DND-41 (cell line): ENCODE data around the gene LILRB3.

Experiments
- ATAC-seq: fragments of 200-7000 bp; cut with Tn5 transposase; 3 replicates; pipeline ENCODE4 v1.9.1; 2021; ENCODE audit warnings: low read depth; ENCODE audit not compliant: insufficient read depth
- DNase-seq: peaks from one replicate; pipeline ENCODE4 v3.0.0-alpha.2; 2020
- H2AFZ ChIP-seq: 2 replicates; pipeline ENCODE4 v1.6.0; 2012; ENCODE audit warnings: low read depth, low read length
- H3K27ac ChIP-seq: 2 replicates; pipeline ENCODE4 v1.5.1; 2012; ENCODE audit warnings: low read length, inconsistent platforms
- H3K27me3 ChIP-seq: fragments of 200-600 bp; sonication (generic); 2 replicates; pipeline ENCODE4 v1.6.0; 2012; ENCODE audit warnings: low read length, mild to moderate bottlenecking, inconsistent platforms; ENCODE audit not compliant: insufficient read depth, poor library complexity
- H3K36me3 ChIP-seq: 2 replicates; pipeline ENCODE4 v1.5.1; 2012; ENCODE audit warnings: low read length, inconsistent platforms; ENCODE audit not compliant: insufficient read depth
- H3K4me1 ChIP-seq: 2 replicates; pipeline ENCODE4 v1.5.1; 2012; ENCODE audit warnings: mild to moderate bottlenecking, low read length; ENCODE audit not compliant: insufficient read depth
- H3K4me2 ChIP-seq: 2 replicates; pipeline ENCODE4 v1.6.0; 2012; ENCODE audit warnings: mild to moderate bottlenecking, moderate library complexity, low read length, inconsistent platforms; ENCODE audit not compliant: insufficient read depth
- H3K4me3 ChIP-seq, 2 experiments: fragments of 200-600 bp in 1 of 2; shearing (Covaris generic) in 1 of 2; 2 replicates each; pipeline ENCODE4 v1.5.1; 2012 to 2016; ENCODE audit warnings: inconsistent platforms in 2 of 2, low read length in 2 of 2, mild to moderate bottlenecking in 2 of 2, low read depth in 1 of 2, moderate library complexity in 1 of 2
- H3K79me2 ChIP-seq: 2 replicates; pipeline ENCODE4 v1.6.0; 2012; ENCODE audit warnings: low read length, inconsistent platforms; ENCODE audit not compliant: insufficient read depth
- H3K9ac ChIP-seq: 2 replicates; pipeline ENCODE4 v1.6.0; 2012; ENCODE audit warnings: low read depth, mild to moderate bottlenecking, inconsistent platforms, low read length, moderate library complexity
- H3K9me3 ChIP-seq: 2 replicates; pipeline ENCODE4 v1.5.1; 2012; ENCODE audit warnings: low read length, moderate library complexity, mild to moderate bottlenecking, inconsistent platforms; ENCODE audit not compliant: insufficient read depth, severe bottlenecking
- H4K20me1 ChIP-seq: 2 replicates; pipeline ENCODE4 v1.6.0; 2012; ENCODE audit warnings: low read length; ENCODE audit not compliant: insufficient read depth
- CTCF ChIP-seq: IDR thresholded peaks from 2 replicates; pipeline ENCODE4 v1.5.1; 2012; ENCODE audit warnings: borderline replicate concordance, low read length, moderate library complexity, mild to moderate bottlenecking; ENCODE audit not compliant: poor library complexity, severe bottlenecking; ENCODE audit errors: extremely low read depth
- EZH2 ChIP-seq: IDR thresholded peaks from 3 replicates; pipeline ENCODE4 v1.6.1; 2012; ENCODE audit warnings: borderline replicate concordance, low read depth, mild to moderate bottlenecking, moderate library complexity, low read length, inconsistent platforms; ENCODE audit not compliant: severe bottlenecking

Gene LILRB3

GRCh38 chr19:54188215-54188871 lies 34.5 kb downstream of the LILRB3 start:
- peak overlapping the region; percentile 67 for H3K4me2 ChIP-seq
- H3K36me3 ChIP-seq: peaks cover 21% of the 10 kb centered on the region
- peaks cover 16% of the 10 kb centered on the region for H4K20me1 ChIP-seq
- peaks cover 37% of the 10 kb centered on the region for H3K79me2 ChIP-seq
- peak overlapping the region; percentile 77 for H3K27ac ChIP-seq
- DNase-seq (peak; percentile 58), ATAC-seq (no peak)
- TF ChIP-seq CTCF (no peak), EZH2 (no peak)
- peak overlapping the region; percentile 84 for H3K9ac ChIP-seq
- H3K4me3 ChIP-seq: peak overlapping the region; percentile 60 to 73; a peak in 3 of 4 replicates
- no peaks in the 10 kb centered on the region for H3K9me3 ChIP-seq
- no peak overlapping the region for H2AFZ ChIP-seq
- no peaks in the 10 kb centered on the region for H3K27me3 ChIP-seq
- peaks cover 37% of the 10 kb centered on the region for H3K4me1 ChIP-seq

DNA sequence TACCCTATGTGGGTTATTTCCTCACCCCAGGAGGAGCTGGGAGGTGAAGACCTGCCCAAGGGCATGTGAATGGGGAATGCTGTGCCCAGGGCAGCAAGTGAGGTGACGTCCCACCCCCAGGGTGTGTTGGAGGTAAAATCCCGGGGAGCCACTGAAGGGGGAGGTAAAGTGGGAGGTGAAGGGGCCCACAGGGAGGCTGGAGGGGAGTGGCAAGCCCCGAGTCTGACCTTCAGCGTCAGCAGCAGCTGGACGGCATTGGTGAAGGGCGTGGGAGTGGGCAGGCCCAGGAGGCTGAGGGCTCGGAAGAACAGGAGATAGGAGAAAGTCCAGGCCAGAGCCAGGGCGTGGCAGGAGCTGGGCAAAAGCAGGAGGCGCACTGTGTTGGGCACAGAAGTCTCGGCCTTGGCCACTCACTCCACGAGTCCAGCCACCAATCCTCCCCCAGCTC lies 35.8 kb downstream of the LILRB3 start:
- Histone ChIP-seq H3K27me3 (no peaks in the 10 kb centered on the region), H2AFZ (no peak overlapping the region), H3K9me3 (no peaks in the 10 kb centered on the region), H3K79me2 (peaks cover 27% of the 10 kb centered on the region), H3K36me3 (peaks cover 18% of the 10 kb centered on the region), H3K4me3 (no peak overlapping the region), H3K4me2 (no peak overlapping the region), H3K27ac (no peak overlapping the region), H4K20me1 (peaks cover 9% of the 10 kb centered on the region), H3K4me1 (peaks cover 24% of the 10 kb centered on the region), H3K9ac (no peak overlapping the region; the same call in 1 of the 2 replicates)
- TF ChIP-seq EZH2 (no peak), CTCF (no peak)
- DNase-seq (no peak), ATAC-seq (no peak)

DNA sequence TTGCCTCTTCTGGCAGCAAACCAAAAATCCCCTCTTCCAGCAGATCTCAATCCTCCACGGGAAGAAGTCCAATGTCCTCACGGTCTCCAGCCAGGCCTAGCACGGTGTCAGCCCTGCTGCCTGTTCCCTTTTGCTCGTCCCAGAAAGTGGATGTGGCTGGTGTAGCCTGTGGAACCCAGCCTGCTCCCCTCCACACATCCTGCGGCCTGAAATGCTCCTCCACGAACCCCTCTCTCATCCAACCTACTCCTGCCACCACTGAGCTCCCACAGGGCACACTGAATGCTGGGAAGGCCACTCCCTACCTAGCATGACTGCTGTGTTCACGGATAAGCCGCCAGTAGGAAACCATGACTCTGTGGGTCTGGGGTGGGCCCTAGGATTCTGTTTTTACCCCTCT lies 36.5 kb downstream of the LILRB3 start:
- no peaks in the 10 kb centered on the region for H3K27me3 ChIP-seq
- H3K4me1 ChIP-seq: peaks cover 18% of the 10 kb centered on the region
- H2AFZ ChIP-seq: no peak overlapping the region
- TF ChIP-seq CTCF (no peak), EZH2 (no peak)
- H3K9ac ChIP-seq: no peak overlapping the region
- no peak for DNase-seq
- ATAC-seq: no peak
- no peak overlapping the region for H3K4me2 ChIP-seq
- H3K27ac ChIP-seq: no peak overlapping the region
- H3K9me3 ChIP-seq: no peaks in the 10 kb centered on the region
- no peak overlapping the region for H3K4me3 ChIP-seq
- H3K79me2 ChIP-seq: peaks cover 21% of the 10 kb centered on the region
- H3K36me3 ChIP-seq: peaks cover 18% of the 10 kb centered on the region
- peaks cover 3% of the 10 kb centered on the region for H4K20me1 ChIP-seq
